NCI-H2196 (cell line): ENCODE data around the gene IFNL4.
"Not testable (repeated sequence)": the region's sequence is repeated elsewhere in the genome, so short reads cannot be mapped to it uniquely, and the experiment has no call there.

ENCODE experiments used
- DNase-seq: peaks from one replicate; lab custom pipeline; 2025; ENCODE audit not compliant: unreplicated experiment; lab: John Stamatoyannopoulos, UW

Gene IFNL4

GRCh38 chr19:39261704-39262103 is 13.0 kb upstream of the IFNL4 start:
- DNase-seq, result no peak

- DNase-seq, result no peak
Measured at GRCh38 chr19:39257227-39257626, 8.6 kb upstream of the IFNL4 start.

- DNase-seq, result no peak
Measured at GRCh38 chr19:39254531-39255345, 6.1 kb upstream of the IFNL4 start.

GRCh38 chr19:39253374-39254149 is 4.9 kb upstream of the IFNL4 start:
- no peak for DNase-seq

- DNase-seq, result no peak
Measured at GRCh38 chr19:39252458-39252857, 3.8 kb upstream of the IFNL4 start.

- no peak for DNase-seq
Measured at GRCh38 chr19:39251846-39252245, 3.2 kb upstream of the IFNL4 start.

- no peak for DNase-seq
Measured at GRCh38 chr19:39251081-39251480, 2.4 kb upstream of the IFNL4 start.

- DNase-seq, result no peak
Measured at GRCh38 chr19:39247701-39248664, 673 bp downstream of the IFNL4 start.

- no peak for DNase-seq
Measured at GRCh38 chr19:39246951-39247669, 1.5 kb downstream of the IFNL4 start.

GRCh38 chr19:39245166-39245565 is 3.5 kb downstream of the IFNL4 start:
- not testable (repeated sequence) for DNase-seq

GRCh38 chr19:39244410-39245100 is 4.1 kb downstream of the IFNL4 start, which contains the start of gene IFNL3:
IFNL3 (minus strand) TSS chr19:39245006; CDS start chr19:39244967, 39 bp downstream.
- not testable (repeated sequence) for DNase-seq

GRCh38 chr19:39243741-39244140 is 4.9 kb downstream of the IFNL4 start:
- not testable (repeated sequence) for DNase-seq

GRCh38 chr19:39240421-39240820 is 8.2 kb downstream of the IFNL4 start:
- DNase-seq, result no peak

- no peak for DNase-seq
Measured at GRCh38 chr19:39238944-39239343, 9.7 kb downstream of the IFNL4 start.

- no peak for DNase-seq
Measured at GRCh38 chr19:39238209-39238608, 10.4 kb downstream of the IFNL4 start.

- peak; percentile 73 for DNase-seq
Measured at GRCh38 chr19:39237200-39238184, 11.2 kb downstream of the IFNL4 start.

GRCh38 chr19:39236527-39236926 is 12.1 kb downstream of the IFNL4 start:
- DNase-seq, result no peak

GRCh38 chr19:39232708-39233107 is 15.9 kb downstream of the IFNL4 start:
- DNase-seq, result no peak
